ENCODE data around the gene ARHGAP6. TPM values are rescaled to one million over a fixed set of nuclear protein-coding genes. Genes with fewer than 3 reads are reported as not detected.
A peak's percentile ranks its signal among the peaks of the same experiment; 100 is the strongest.

The ARHGAP6 gene
- total RNA-seq, 2 experiments from 2014 or later = not detected

DNA sequence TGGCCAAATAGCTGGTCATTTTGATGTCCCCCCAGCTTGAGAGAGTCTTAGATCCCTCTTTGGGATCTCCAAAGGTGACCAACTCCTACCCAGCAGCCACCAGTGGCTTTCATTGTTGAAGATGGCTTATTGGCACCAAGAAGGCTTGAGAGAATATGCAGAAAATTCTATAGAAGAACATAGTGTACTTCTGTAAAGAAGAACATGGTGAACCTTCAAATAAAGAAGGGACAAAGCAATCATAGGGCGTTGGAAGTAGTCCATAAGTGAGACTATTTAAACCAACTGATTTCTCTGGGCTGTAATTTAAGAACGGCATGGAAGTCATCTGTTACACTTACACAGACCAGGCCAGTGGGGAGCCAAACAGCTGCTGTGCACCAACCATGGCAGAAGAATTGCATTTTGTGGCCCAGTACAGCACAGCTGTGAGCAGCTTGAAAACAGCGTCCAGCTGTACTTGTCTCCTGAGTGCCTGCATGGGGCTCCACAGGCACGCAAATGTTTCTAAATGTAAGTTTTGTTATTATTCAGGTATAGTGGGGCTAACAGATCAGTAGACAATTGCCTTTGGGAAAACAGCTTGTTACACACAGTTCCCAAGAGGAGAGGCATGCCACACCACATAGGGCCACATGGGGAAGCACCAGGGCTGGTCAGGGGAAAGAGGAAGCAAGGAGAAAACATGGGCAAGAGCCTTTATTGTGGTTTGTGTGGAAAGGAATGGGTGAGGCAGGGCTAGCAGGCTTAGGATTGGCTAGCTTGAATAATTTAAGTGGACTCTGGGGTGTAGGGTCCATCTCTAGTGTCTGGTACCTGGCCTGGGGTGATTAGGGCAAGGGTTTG, 125.0 kb downstream of the ARHGAP6 start:
- no peaks in the 10 kb centered on the region for H3K36me3 Mint-ChIP-seq (ENCODE audit: low read depth)
- H3K27me3 Mint-ChIP-seq = peaks cover 2% of the 10 kb centered on the region
- no peaks in the 10 kb centered on the region for H3K9me3 Mint-ChIP-seq
- H3K4me3 Mint-ChIP-seq = no peak overlapping the region
- ATAC-seq (no peak), DNase-seq (no peak)
- no peak overlapping the region for H3K27ac Mint-ChIP-seq
- intact Hi-C loops (cut with micrococcal nuclease) = no loop called here
- ChIA-PET CTCF (no interaction called here), POLR2A (no interaction called here)
- no peaks in the 10 kb centered on the region for H3K4me1 Mint-ChIP-seq (ENCODE audit: low read depth)
- TF ChIP-seq, protein P1, sequence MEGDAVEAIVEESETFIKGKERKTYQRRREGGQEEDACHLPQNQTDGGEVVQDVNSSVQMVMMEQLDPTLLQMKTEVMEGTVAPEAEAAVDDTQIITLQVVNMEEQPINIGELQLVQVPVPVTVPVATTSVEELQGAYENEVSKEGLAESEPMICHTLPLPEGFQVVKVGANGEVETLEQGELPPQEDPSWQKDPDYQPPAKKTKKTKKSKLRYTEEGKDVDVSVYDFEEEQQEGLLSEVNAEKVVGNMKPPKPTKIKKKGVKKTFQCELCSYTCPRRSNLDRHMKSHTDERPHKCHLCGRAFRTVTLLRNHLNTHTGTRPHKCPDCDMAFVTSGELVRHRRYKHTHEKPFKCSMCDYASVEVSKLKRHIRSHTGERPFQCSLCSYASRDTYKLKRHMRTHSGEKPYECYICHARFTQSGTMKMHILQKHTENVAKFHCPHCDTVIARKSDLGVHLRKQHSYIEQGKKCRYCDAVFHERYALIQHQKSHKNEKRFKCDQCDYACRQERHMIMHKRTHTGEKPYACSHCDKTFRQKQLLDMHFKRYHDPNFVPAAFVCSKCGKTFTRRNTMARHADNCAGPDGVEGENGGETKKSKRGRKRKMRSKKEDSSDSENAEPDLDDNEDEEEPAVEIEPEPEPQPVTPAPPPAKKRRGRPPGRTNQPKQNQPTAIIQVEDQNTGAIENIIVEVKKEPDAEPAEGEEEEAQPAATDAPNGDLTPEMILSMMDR (IDR thresholded peaks at IDR 0.05) = no peak

DNA sequence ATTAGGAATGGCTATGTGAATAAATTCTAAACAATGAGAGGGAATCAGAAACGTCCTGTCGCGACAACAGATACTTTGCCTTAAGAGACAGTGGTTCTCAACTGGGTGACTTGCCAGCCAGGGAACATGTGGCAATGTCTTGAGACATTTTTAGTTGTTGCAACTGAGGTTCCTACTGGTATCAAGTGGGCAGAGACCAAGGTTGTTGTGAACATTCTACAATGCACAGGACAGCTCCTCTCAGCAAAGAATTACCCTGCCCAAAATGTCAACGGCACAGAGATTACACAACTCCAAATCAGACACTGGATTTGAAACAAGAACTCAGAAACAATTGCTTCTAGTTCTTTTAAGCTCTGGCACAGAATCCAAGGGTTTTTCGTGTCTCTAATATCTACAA, 128.6 kb downstream of the ARHGAP6 start:
- CTCF ChIA-PET = no interaction called here
- POLR2A ChIA-PET = no interaction called here
- DNase-seq (no peak), ATAC-seq (no peak)
- H3K9me3 Mint-ChIP-seq = no peaks in the 10 kb centered on the region
- intact Hi-C loops (cut with micrococcal nuclease) = loop anchor here (10.0 kb wide), 1 partner anchor 128 kb away; the partner anchor contains the start of gene ARHGAP6
- H3K4me3 Mint-ChIP-seq = no peak overlapping the region
- no peaks in the 10 kb centered on the region for H3K4me1 Mint-ChIP-seq (ENCODE audit: low read depth)
- H3K27me3 Mint-ChIP-seq = peaks cover 2% of the 10 kb centered on the region
- no peak overlapping the region for H3K27ac Mint-ChIP-seq
- TF ChIP-seq, protein P1 (IDR thresholded peaks at IDR 0.05) = no peak
- H3K36me3 Mint-ChIP-seq (ENCODE audit: low read depth) = no peaks in the 10 kb centered on the region

DNA sequence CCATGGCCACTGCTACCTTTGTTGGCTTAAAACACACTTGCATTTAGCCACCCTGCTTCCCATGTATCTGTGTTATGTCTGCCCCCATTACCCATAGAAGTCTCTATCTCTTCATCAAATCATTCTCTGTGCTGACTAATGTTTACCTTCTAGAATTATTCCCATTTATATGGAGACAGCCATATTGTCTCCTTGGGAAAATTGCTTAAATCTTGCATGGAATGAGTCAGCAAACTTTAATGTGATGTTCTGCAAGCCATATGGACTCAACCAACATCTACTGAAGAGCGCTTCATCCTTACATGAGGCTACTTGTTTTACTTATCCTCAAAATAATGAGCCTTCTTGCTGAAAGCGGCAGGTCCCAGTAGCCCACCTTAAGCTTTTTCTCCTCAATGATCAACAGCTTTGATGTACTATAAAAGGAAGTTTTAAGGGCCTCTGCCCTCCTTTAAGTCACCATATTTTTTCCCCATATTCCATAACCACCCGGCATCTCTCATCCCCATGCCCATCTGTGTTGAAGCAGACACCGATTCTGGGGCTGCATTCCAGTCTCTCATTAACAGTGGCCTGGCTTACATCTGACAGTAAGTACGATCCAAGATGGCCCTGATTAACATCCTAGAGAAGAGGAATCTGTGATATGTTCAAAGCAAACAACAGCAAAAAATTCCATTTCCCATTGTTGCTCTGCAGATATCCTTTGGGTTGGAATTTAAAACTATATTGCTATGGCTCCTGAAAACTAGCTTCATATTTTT, 130.4 kb downstream of the ARHGAP6 start:
- DNase-seq (no peak), ATAC-seq (no peak)
- Mint-ChIP-seq H3K27ac (no peak overlapping the region), H3K4me1 (ENCODE audit: low read depth) (no peaks in the 10 kb centered on the region), H3K9me3 (no peaks in the 10 kb centered on the region), H3K36me3 (ENCODE audit: low read depth) (no peaks in the 10 kb centered on the region), H3K4me3 (no peak overlapping the region), H3K27me3 (peaks cover 2% of the 10 kb centered on the region)
- POLR2A ChIA-PET = no interaction called here
- CTCF ChIA-PET = interaction anchor here (0.9 to 1.9 kb wide), 5 partner anchors 11 to 372 kb away, joined by 3 to 9 read pairs (median 3); no protein-coding TSS in a partner anchor
- TF ChIP-seq, protein P1 (IDR thresholded peaks at IDR 0.05) = no peak
- intact Hi-C loops (cut with micrococcal nuclease) = loop anchor here (10.0 kb wide), 1 partner anchor 129 kb away; the partner anchor contains the start of gene ARHGAP6

DNA sequence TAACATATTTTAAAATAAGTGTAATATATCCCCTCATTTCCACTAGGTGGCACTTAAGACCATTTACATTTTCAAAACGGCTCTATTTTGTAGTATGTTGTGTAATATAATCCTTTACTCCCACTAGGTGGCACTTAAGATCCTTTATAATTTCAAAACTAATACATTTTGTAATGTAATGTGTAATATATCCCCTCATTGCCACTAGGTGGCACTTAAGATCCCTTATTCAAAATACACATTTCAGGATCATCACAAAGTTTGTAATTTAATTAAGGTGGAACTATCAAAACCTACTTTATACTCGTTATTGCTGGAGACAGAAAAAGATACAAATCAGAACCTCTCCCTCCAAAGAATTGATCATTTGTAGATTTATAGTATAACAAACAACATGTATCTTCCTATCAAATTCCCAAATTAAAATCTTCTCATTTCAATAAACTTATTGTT, 132.5 kb downstream of the ARHGAP6 start:
- Mint-ChIP-seq H3K4me1 (ENCODE audit: low read depth) (no peaks in the 10 kb centered on the region), H3K9me3 (no peaks in the 10 kb centered on the region), H3K27ac (no peak overlapping the region), H3K27me3 (peaks cover 2% of the 10 kb centered on the region), H3K4me3 (no peak overlapping the region), H3K36me3 (ENCODE audit: low read depth) (no peaks in the 10 kb centered on the region)
- TF ChIP-seq, protein P1 (IDR thresholded peaks at IDR 0.05) = peak; percentile 74
- POLR2A ChIA-PET = no interaction called here
- intact Hi-C loops (cut with micrococcal nuclease) = loop anchor here (1.0 to 10.0 kb wide), 3 partner anchors 132 to 237 kb away; partner anchors contain the start of gene ARHGAP6
- DNase-seq (no peak), ATAC-seq (peak; percentile 98)
- CTCF ChIA-PET = no interaction called here

Measured in activated CD8-positive, alpha-beta T cell treated with anti-CD3 and anti-CD28 coated beads for 36 hours (primary cell).